DND-41 (cell line): ENCODE results near the gene PIP4K2A.

Experiments used
- ATAC-seq: fragments of 200-7000 bp; cut with Tn5 transposase; 3 replicates; pipeline ENCODE4 v1.9.1; 2021; ENCODE audit warnings: low read depth; ENCODE audit not compliant: insufficient read depth
- DNase-seq: peaks from one replicate; pipeline ENCODE4 v3.0.0-alpha.2; 2020
- H2AFZ ChIP-seq: 2 replicates; pipeline ENCODE4 v1.6.0; 2012; ENCODE audit warnings: low read depth, low read length
- H3K27ac ChIP-seq: 2 replicates; pipeline ENCODE4 v1.5.1; 2012; ENCODE audit warnings: low read length, inconsistent platforms
- H3K27me3 ChIP-seq: fragments of 200-600 bp; sonication (generic); 2 replicates; pipeline ENCODE4 v1.6.0; 2012; ENCODE audit warnings: low read length, mild to moderate bottlenecking, inconsistent platforms; ENCODE audit not compliant: insufficient read depth, poor library complexity
- H3K36me3 ChIP-seq: 2 replicates; pipeline ENCODE4 v1.5.1; 2012; ENCODE audit warnings: low read length, inconsistent platforms; ENCODE audit not compliant: insufficient read depth
- H3K4me1 ChIP-seq: 2 replicates; pipeline ENCODE4 v1.5.1; 2012; ENCODE audit warnings: mild to moderate bottlenecking, low read length; ENCODE audit not compliant: insufficient read depth
- H3K4me2 ChIP-seq: 2 replicates; pipeline ENCODE4 v1.6.0; 2012; ENCODE audit warnings: mild to moderate bottlenecking, moderate library complexity, low read length, inconsistent platforms; ENCODE audit not compliant: insufficient read depth
- H3K4me3 ChIP-seq, 2 experiments: fragments of 200-600 bp in 1 of 2; shearing (Covaris generic) in 1 of 2; 2 replicates each; pipeline ENCODE4 v1.5.1; 2012 to 2016; ENCODE audit warnings: inconsistent platforms in 2 of 2, low read length in 2 of 2, mild to moderate bottlenecking in 2 of 2, low read depth in 1 of 2, moderate library complexity in 1 of 2
- H3K79me2 ChIP-seq: 2 replicates; pipeline ENCODE4 v1.6.0; 2012; ENCODE audit warnings: low read length, inconsistent platforms; ENCODE audit not compliant: insufficient read depth
- H3K9ac ChIP-seq: 2 replicates; pipeline ENCODE4 v1.6.0; 2012; ENCODE audit warnings: low read depth, mild to moderate bottlenecking, inconsistent platforms, low read length, moderate library complexity
- H3K9me3 ChIP-seq: 2 replicates; pipeline ENCODE4 v1.5.1; 2012; ENCODE audit warnings: low read length, moderate library complexity, mild to moderate bottlenecking, inconsistent platforms; ENCODE audit not compliant: insufficient read depth, severe bottlenecking
- H4K20me1 ChIP-seq: 2 replicates; pipeline ENCODE4 v1.6.0; 2012; ENCODE audit warnings: low read length; ENCODE audit not compliant: insufficient read depth
- EZH2 ChIP-seq: IDR thresholded peaks from 3 replicates; pipeline ENCODE4 v1.6.1; 2012; ENCODE audit warnings: borderline replicate concordance, low read depth, mild to moderate bottlenecking, moderate library complexity, low read length, inconsistent platforms; ENCODE audit not compliant: severe bottlenecking
- TF ChIP-seq, protein P1 (sequence below): IDR thresholded peaks from 2 replicates; pipeline ENCODE4 v1.5.1; 2012; ENCODE audit warnings: borderline replicate concordance, low read length, moderate library complexity, mild to moderate bottlenecking; ENCODE audit not compliant: poor library complexity, severe bottlenecking; ENCODE audit errors: extremely low read depth

PIP4K2A gene

DNA sequence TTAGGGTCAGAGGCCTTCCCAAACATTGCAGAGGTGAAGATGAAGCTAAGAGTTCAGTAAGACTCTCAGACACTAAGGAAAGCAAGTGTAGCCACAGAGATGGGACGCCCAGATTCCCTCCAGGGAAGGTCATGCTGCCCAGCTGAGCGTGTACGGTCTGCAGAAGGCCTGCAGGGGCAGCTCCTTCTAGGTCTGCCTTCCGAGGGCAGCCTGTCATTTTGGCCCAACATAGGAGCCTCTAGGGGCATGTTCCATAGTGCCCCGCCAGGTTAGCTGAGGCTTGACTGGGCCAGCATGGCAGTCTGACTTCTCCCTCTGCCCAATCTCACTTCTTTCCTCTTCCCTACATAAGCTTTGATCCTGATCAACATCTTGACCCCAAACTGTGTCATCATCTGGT, 130.7 kb downstream of the PIP4K2A start:
- no peak overlapping the region for H3K4me3 ChIP-seq
- DNase-seq = no peak

DNA sequence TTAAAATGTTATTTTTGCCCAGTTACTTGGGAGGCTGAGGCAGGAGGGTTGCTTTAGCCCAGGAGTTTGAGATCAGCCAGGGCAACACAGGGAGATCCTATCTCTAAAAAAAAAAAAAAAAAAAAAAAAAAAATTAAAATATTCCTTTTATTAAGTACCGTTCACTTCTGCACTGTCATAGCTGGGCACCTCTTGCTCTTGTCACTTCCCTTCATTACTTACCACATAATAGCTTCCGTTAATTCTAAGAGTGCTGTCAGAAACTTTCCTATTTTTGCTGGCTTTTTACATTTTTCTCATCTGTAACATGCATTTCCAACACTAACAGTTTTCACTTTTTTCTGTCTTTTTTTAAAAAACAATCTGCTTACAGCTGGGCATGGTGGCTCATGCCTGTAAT, 132.9 kb downstream of the PIP4K2A start:
- Histone ChIP-seq H3K9ac (no peak overlapping the region), H3K9me3 (no peaks in the 10 kb centered on the region), H3K36me3 (peaks cover 38% of the 10 kb centered on the region), H3K27ac (no peak overlapping the region), H2AFZ (no peak overlapping the region), H3K79me2 (no peaks in the 10 kb centered on the region), H3K4me2 (no peak overlapping the region), H3K4me1 (no peaks in the 10 kb centered on the region), H3K27me3 (no peaks in the 10 kb centered on the region), H4K20me1 (peaks cover 11% of the 10 kb centered on the region; the same call in 1 of the 2 replicates), H3K4me3 (no peak overlapping the region)
- TF ChIP-seq, protein P1, sequence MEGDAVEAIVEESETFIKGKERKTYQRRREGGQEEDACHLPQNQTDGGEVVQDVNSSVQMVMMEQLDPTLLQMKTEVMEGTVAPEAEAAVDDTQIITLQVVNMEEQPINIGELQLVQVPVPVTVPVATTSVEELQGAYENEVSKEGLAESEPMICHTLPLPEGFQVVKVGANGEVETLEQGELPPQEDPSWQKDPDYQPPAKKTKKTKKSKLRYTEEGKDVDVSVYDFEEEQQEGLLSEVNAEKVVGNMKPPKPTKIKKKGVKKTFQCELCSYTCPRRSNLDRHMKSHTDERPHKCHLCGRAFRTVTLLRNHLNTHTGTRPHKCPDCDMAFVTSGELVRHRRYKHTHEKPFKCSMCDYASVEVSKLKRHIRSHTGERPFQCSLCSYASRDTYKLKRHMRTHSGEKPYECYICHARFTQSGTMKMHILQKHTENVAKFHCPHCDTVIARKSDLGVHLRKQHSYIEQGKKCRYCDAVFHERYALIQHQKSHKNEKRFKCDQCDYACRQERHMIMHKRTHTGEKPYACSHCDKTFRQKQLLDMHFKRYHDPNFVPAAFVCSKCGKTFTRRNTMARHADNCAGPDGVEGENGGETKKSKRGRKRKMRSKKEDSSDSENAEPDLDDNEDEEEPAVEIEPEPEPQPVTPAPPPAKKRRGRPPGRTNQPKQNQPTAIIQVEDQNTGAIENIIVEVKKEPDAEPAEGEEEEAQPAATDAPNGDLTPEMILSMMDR = no peak
- no peak for TF ChIP-seq EZH2
- no peak for ATAC-seq
- no peak for DNase-seq

More for the DNA sequence above, 130.7 kb downstream of the PIP4K2A start:
- Histone ChIP-seq H3K9ac (no peak overlapping the region), H3K4me2 (no peak overlapping the region), H3K4me1 (no peaks in the 10 kb centered on the region), H2AFZ (no peak overlapping the region), H4K20me1 (peaks cover 7% of the 10 kb centered on the region), H3K27me3 (no peaks in the 10 kb centered on the region), H3K27ac (no peak overlapping the region), H3K79me2 (no peaks in the 10 kb centered on the region), H3K9me3 (no peaks in the 10 kb centered on the region), H3K36me3 (peaks cover 37% of the 10 kb centered on the region)
- TF ChIP-seq, protein P1 = no peak
- TF ChIP-seq EZH2 = no peak
- no peak for ATAC-seq

DNA sequence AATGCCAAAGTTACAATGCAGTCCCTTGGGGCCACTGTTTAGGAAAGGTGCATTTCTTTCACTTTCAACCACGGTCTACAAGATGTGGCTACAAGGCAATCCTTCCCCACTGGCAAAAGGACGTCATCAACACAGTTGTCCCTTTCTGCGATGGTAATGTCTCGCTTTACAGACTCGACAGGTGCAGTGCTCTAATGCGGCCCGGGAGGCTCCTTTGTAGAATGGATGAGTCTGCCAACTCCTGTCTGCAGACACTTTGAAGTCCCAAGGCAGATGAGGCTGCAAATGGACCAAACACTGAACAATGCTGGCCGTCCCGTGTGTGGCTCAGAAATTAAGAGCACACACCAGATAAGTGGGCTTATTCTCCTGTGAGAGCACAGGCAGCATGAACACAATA, 133.7 kb downstream of the PIP4K2A start:
- Histone ChIP-seq H3K79me2 (no peaks in the 10 kb centered on the region), H3K4me1 (no peaks in the 10 kb centered on the region), H3K9me3 (no peaks in the 10 kb centered on the region), H3K27me3 (no peaks in the 10 kb centered on the region), H4K20me1 (peaks cover 11% of the 10 kb centered on the region; the same call in 1 of the 2 replicates), H3K36me3 (peaks cover 42% of the 10 kb centered on the region), H3K4me2 (no peak overlapping the region), H3K9ac (no peak overlapping the region), H2AFZ (no peak overlapping the region), H3K4me3 (no peak overlapping the region), H3K27ac (no peak overlapping the region)
- DNase-seq = no peak
- TF ChIP-seq EZH2 = no peak
- TF ChIP-seq, protein P1 = no peak
- no peak for ATAC-seq

DNA sequence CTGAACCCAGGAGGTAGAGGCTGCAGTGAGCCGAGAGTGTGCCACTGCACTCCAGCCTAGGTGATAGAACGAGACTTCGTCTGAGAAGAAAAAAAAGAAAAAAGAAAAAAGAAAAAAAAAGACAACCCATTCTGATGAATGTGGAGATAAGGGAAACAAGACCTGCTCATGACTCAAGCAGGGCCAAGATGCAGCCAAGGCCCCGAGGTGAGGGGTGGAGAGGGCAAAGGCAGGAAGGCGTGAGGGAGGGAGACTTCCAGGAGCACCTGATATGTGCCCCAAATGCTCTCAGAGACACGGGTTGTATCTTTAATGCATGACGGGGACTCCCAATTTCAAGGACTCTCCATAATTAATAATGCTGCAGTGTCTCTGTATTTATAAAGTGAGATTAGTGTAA, 134.6 kb downstream of the PIP4K2A start:
- Histone ChIP-seq H3K36me3 (peaks cover 42% of the 10 kb centered on the region), H3K27ac (no peak overlapping the region), H3K4me2 (no peak overlapping the region), H3K27me3 (no peaks in the 10 kb centered on the region), H2AFZ (no peak overlapping the region), H3K4me1 (no peaks in the 10 kb centered on the region), H3K79me2 (no peaks in the 10 kb centered on the region), H4K20me1 (peaks cover 11% of the 10 kb centered on the region; the same call in 1 of the 2 replicates), H3K9ac (no peak overlapping the region), H3K9me3 (no peaks in the 10 kb centered on the region), H3K4me3 (no peak overlapping the region)
- DNase-seq (no peak), ATAC-seq (no peak)
- no peak for TF ChIP-seq EZH2
- TF ChIP-seq, protein P1 = no peak
